A549 (cell line): ENCODE measurements around the gene ITGAL. TPM values are rescaled to one million over a fixed set of nuclear protein-coding genes. Genes with fewer than 3 reads are reported as not detected.

Experiments used
- ATAC-seq, 2 experiments: fragments of 200-7000 bp in 1 of 2; fragments of >200 bp in 1 of 2; cut with Nextera tagmentation in 1 of 2; cut with Tn5 transposase in 1 of 2; 3 replicates each; pipeline versions ENCODE4 v1.8.0 to v1.9.1; 2018 to 2020; ENCODE audit warnings: mild to moderate bottlenecking in 1 of 2, moderate library complexity in 1 of 2
- CTCF ChIA-PET: fragments of 300-600 bp; sonication (Branson Sonifier 250); formaldehyde crosslinking; extraction: SDS; loops from one replicate; lab custom pipeline; 2021; ENCODE audit warnings: antibody characterized with exemption, inconsistent platforms; lab: Yijun Ruan, JAX
- POLR2A ChIA-PET: fragments of 350-600 bp; formaldehyde crosslinking; extraction: SDS; loops from one replicate; lab custom pipeline; 2021; ENCODE audit warnings: antibody characterized with exemption, inconsistent platforms; lab: Yijun Ruan, JAX
- DNase-seq, 2 experiments: peaks; one replicate each; pipeline versions ENCODE4 v3.0.0 to v3.0.0-alpha.2; 2011 to 2016; ENCODE audit warnings: low read depth in 1 of 2, low spot score in 1 of 2
- FAIRE-seq: peaks from 2 replicates; lab custom pipeline; 2011; peaks lifted over from hg19 to GRCh38; lab: Jason Lieb, UNC
- H3K27ac ChIP-seq, 2 experiments: fragments of >200 bp; sonication (Bioruptor Twin); formaldehyde crosslinking; 3 replicates each; pipeline ENCODE4 v1.5.1; 2016 to 2017
- H3K4me1 ChIP-seq: fragments of >200 bp; sonication (Bioruptor Twin); formaldehyde crosslinking; 3 replicates; pipeline ENCODE4 v1.6.1; 2016
- H3K4me2 ChIP-seq: fragments of >200 bp; sonication (Bioruptor Twin); formaldehyde crosslinking; 3 replicates; pipeline ENCODE4 v1.6.1; 2016
- H3K4me3 ChIP-seq: fragments of >200 bp; sonication (Bioruptor Twin); formaldehyde crosslinking; 3 replicates; pipeline ENCODE4 v1.5.1; 2016
- H3K9me3 ChIP-seq: fragments of >200 bp; sonication (Bioruptor Twin); formaldehyde crosslinking; 3 replicates; pipeline ENCODE4 v1.6.1; 2016
- BHLHE40 ChIP-seq: IDR thresholded peaks from 2 replicates; pipeline ENCODE4 v1.6.1; 2012; ENCODE audit warnings: low read depth, low read length, inconsistent platforms
- CBX8 ChIP-seq: fragments of 200-600 bp; sonication (generic); IDR thresholded peaks from 2 replicates; pipeline ENCODE4 v1.6.1; 2016
- CEBPB ChIP-seq, 2 experiments: fragments of >200 bp in 1 of 2; sonication (Bioruptor Twin) in 1 of 2; formaldehyde crosslinking in 1 of 2; IDR thresholded peaks; 2 replicates each; pipeline ENCODE4 v1.6.1; 2012 to 2016
- CHD4 ChIP-seq: fragments of 200-600 bp; sonication (generic); IDR thresholded peaks from 2 replicates; pipeline ENCODE4 v1.6.1; 2016; ENCODE audit warnings: antibody characterized with exemption, mild to moderate bottlenecking, borderline replicate concordance
- FOSB ChIP-seq: fragments of 250-450 bp; sonication (Bioruptor Pico); IDR thresholded peaks from 2 replicates; pipeline ENCODE4 v1.5.0; 2020; ENCODE audit warnings: mild to moderate bottlenecking, moderate library complexity
- FOSL2 ChIP-seq, 2 experiments: fragments of 450-650 bp in 1 of 2; fragments of >200 bp in 1 of 2; sonication (Bioruptor Twin) in 1 of 2; formaldehyde crosslinking; IDR thresholded peaks; 2 replicates each; pipeline versions ENCODE4 v1.5.0 to v1.6.1; 2016 to 2020; ENCODE audit warnings: mild to moderate bottlenecking in 1 of 2, moderate library complexity in 1 of 2
- FOXS1 ChIP-seq: fragments of 250-450 bp; sonication (Bioruptor Pico); IDR thresholded peaks from 2 replicates; pipeline ENCODE4 v1.5.0; 2020; ENCODE audit warnings: mild to moderate bottlenecking, moderate library complexity
- HMGXB4 ChIP-seq: fragments of 250-450 bp; sonication (Bioruptor Pico); IDR thresholded peaks from 2 replicates; pipeline ENCODE4 v1.5.0; 2021; ENCODE audit warnings: mild to moderate bottlenecking, moderate library complexity, borderline replicate concordance
- HOXB13 ChIP-seq: fragments of 250-450 bp; sonication (Bioruptor Pico); IDR thresholded peaks from 2 replicates; pipeline ENCODE4 v1.5.0; 2020; ENCODE audit warnings: low read depth, mild to moderate bottlenecking, moderate library complexity
- JUN ChIP-seq, 2 experiments: fragments of >200 bp; sonication (Bioruptor Twin); formaldehyde crosslinking; IDR thresholded peaks; 2 replicates in 1 of 2; 3 replicates in 1 of 2; pipeline ENCODE4 v1.6.1; 2016 to 2017
- KDM5A ChIP-seq: fragments of 200-600 bp; sonication (generic); IDR thresholded peaks from 2 replicates; pipeline ENCODE4 v1.6.1; 2016; ENCODE audit warnings: antibody characterized with exemption, mild to moderate bottlenecking
- MAFK ChIP-seq: fragments of 450-650 bp; IDR thresholded peaks from 2 replicates; pipeline ENCODE4 v1.6.1; 2014; ENCODE audit not compliant: partially characterized antibody
- NFE2L2 ChIP-seq: fragments of 150-350 bp; conservative IDR thresholded peaks from 2 replicates; pipeline ENCODE4 v1.6.1; 2014; ENCODE audit warnings: low read length
- RFX5 ChIP-seq: fragments of 450-650 bp; IDR thresholded peaks from 2 replicates; pipeline ENCODE4 v1.7.1; 2014; ENCODE audit warnings: antibody characterized with exemption, mild to moderate bottlenecking, moderate library complexity
- RNF2 ChIP-seq: fragments of 200-600 bp; sonication (generic); IDR thresholded peaks from 2 replicates; pipeline ENCODE4 v1.6.1; 2016; ENCODE audit warnings: low read depth, mild to moderate bottlenecking, antibody characterized with exemption, moderate library complexity, borderline replicate concordance
- SMC3 ChIP-seq: fragments of >200 bp; sonication (Bioruptor Twin); formaldehyde crosslinking; IDR thresholded peaks from 3 replicates; pipeline ENCODE4 v1.6.1; 2018; ENCODE audit warnings: inconsistent platforms
- TFCP2L1 ChIP-seq: fragments of 250-450 bp; sonication (Bioruptor Pico); IDR thresholded peaks from 2 replicates; pipeline ENCODE4 v1.5.0; 2021; ENCODE audit warnings: mild to moderate bottlenecking
- USF2 ChIP-seq: fragments of 450-650 bp; IDR thresholded peaks from 2 replicates; pipeline ENCODE4 v1.6.1; 2014; ENCODE audit warnings: antibody characterized with exemption
- ZC3H11A ChIP-seq: fragments of 450-650 bp; IDR thresholded peaks from 2 replicates; pipeline ENCODE4 v1.6.1; 2014; ENCODE audit warnings: antibody characterized with exemption, mild to moderate bottlenecking
- ZFP36 ChIP-seq: fragments of 450-650 bp; IDR thresholded peaks from 2 replicates; pipeline ENCODE4 v1.6.1; 2014; ENCODE audit warnings: borderline replicate concordance; ENCODE audit not compliant: partially characterized antibody
- ZSCAN20 ChIP-seq: fragments of 250-450 bp; sonication (Bioruptor Pico); IDR thresholded peaks from 2 replicates; pipeline ENCODE4 v1.8.0; 2022; ENCODE audit warnings: mild to moderate bottlenecking, moderate library complexity
- WGBS: methylation state at CpG from one replicate; pipeline ENCODE4 v1.1.6; 2017; ENCODE audit errors: missing lambda C conversion rate; 5-methylcytosine and 5-hydroxymethylcytosine counted together
- polyA plus RNA-seq, 4 experiments: library from polyadenylated mRNA; depleted of rRNA in 3 of 4; stranded (reverse); fragments of >200 nt; fragmentation: RNase III in 1 of 4; extraction: RNeasy Plus Mini Kit Qiagen cat#74134 plus additional on column Dnase treatment in 1 of 4; gene quantifications; 2 replicates in 3 of 4; 3 replicates in 1 of 4; pipeline ENCODE4 v1.2.3, GENCODE V29; 2011 to 2017

The ITGAL gene
- polyA plus RNA-seq, 2 of the 4 experiments (the other 2 are of a cell fraction) = 0.17 to 0.94 TPM

- no peaks in the 10 kb centered on the region for H3K9me3 ChIP-seq
- DNase-seq (no peak), FAIRE-seq (no peak), ATAC-seq (no peak; a peak in 1 of 6 replicates)
- TF ChIP-seq JUN (IDR thresholded peaks at IDR 0.05) (no peak), FOSB (CRISPR knock-in tag) (no peak), HMGXB4 (CRISPR knock-in tag) (no peak)
- no peak overlapping the region for H3K4me2 ChIP-seq
- no peak overlapping the region for H3K4me3 ChIP-seq
- no peak overlapping the region for H3K27ac ChIP-seq
- 80% methylated on average over 8 of the region's 8 CpGs for WGBS
- ChIA-PET POLR2A (no interaction called here), CTCF (interaction anchor here (1.5 to 1.9 kb wide), 3 partner anchors 13 to 69 kb away, joined by 3 to 7 read pairs (median 4); partner anchors contain the start of gene DCTPP1)
- no peaks in the 10 kb centered on the region for H3K4me1 ChIP-seq
Measured at GRCh38 chr16:30499284-30499683, 26.7 kb downstream of the ITGAL start.

GRCh38 chr16:30503403-30504296, 31.1 kb downstream of the ITGAL start:
- ATAC-seq = no peak
- no peaks in the 10 kb centered on the region for H3K9me3 ChIP-seq
- POLR2A ChIA-PET = no interaction called here
- no peak for TF ChIP-seq ZC3H11A
- TF ChIP-seq MAFK = peak; percentile 20
- TF ChIP-seq CBX8 = no peak
- WGBS = 66% methylated on average over 6 of the region's 6 CpGs
- H3K4me2 ChIP-seq = no peak overlapping the region
- no peak overlapping the region for H3K27ac ChIP-seq
- H3K4me3 ChIP-seq = no peak overlapping the region
- no peaks in the 10 kb centered on the region for H3K4me1 ChIP-seq
- DNase-seq = no peak
- no peak for FAIRE-seq
- CTCF ChIA-PET = interaction anchor here (1.1 kb wide), 1 partner anchor 14 kb away, joined by 3 read pairs; no protein-coding TSS in a partner anchor

DNA sequence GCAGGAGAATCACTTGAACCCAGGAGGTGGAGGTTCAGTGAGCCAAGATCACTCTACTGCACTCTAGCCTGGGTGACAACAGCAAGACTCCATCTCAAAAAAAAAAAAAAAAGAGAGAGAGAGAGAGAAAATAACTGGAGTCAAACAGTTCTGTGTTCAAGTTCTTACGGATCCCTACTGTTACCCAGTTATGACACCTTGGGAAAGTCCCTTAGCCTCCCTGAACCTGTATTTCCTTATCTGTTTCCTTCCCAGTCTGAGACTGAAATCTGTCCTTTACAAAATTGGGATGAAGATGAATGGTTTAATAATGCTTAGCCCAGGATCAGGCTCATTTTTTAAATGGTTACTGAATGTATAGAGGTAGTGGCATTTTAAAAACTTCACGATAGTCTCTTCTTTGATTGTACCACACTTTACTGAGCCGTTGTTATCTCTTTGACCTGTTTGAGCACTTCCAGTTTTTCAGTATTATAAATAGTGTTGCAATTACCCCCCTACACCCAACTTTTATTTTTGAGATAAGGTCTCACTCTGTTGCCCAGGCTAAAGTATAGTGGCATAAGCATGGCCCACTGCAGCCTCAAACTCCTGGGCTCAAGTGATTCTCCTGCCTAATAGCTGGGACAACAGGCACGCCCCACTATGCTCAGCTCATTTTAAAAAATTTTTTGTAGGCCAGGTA, 36.7 kb downstream of the ITGAL start:
- POLR2A ChIA-PET = no interaction called here
- CTCF ChIA-PET = interaction anchor here (1.2 to 2.8 kb wide), 3 partner anchors 11 to 59 kb away, joined by 3 to 14 read pairs (median 4); no protein-coding TSS in a partner anchor
- no peak for FAIRE-seq
- Histone ChIP-seq H3K9me3 (no peaks in the 10 kb centered on the region), H3K4me1 (no peaks in the 10 kb centered on the region), H3K4me2 (no peak overlapping the region), H3K27ac (no peak overlapping the region), H3K4me3 (no peak overlapping the region)
- no peak for ATAC-seq
- TF ChIP-seq CEBPB (IDR thresholded peaks at IDR 0.05) (no peak), KDM5A (no peak), RNF2 (no peak), MAFK (no peak), RFX5 (no peak), USF2 (no peak), TFCP2L1 (no peak), FOXS1 (CRISPR knock-in tag) (no peak), HMGXB4 (CRISPR knock-in tag) (no peak), FOSL2 (IDR thresholded peaks at IDR 0.05) (no peak), FOSL2 (CRISPR knock-in tag; IDR thresholded peaks at IDR 0.05) (no peak), BHLHE40 (no peak), ZFP36 (no peak), CHD4 (no peak), SMC3 (no peak), ZSCAN20 (CRISPR knock-in tag) (no peak), CBX8 (no peak), HOXB13 (CRISPR knock-in tag) (no peak), NFE2L2 (no peak)
- no peak for DNase-seq
- WGBS = 74% methylated on average over 4 of the region's 4 CpGs
